Neural cell (in vitro differentiated cells): Measurements from ENCODE around the gene CLEC18B. TPM values are rescaled to one million over a fixed set of nuclear protein-coding genes. Genes with fewer than 3 reads are reported as not detected.
"Not testable (repeated sequence)": the region's sequence is repeated elsewhere in the genome, so short reads cannot be mapped to it uniquely, and the experiment has no call there.

Source experiments
- H2AFZ ChIP-seq: fragments of 200-600, 300-800 bp; sonication (generic), shearing (Covaris generic); 2 replicates; pipeline ENCODE4 v1.6.0; 2014; ENCODE audit warnings: low read depth, mild to moderate bottlenecking, antibody characterized with exemption, low read length, moderate library complexity
- H3F3A ChIP-seq: fragments of 200-600 bp; shearing (Covaris generic); 2 replicates; pipeline ENCODE4 v1.6.1; 2016; ENCODE audit warnings: mild to moderate bottlenecking, moderate library complexity, mixed read lengths, antibody characterized with exemption, low read length; ENCODE audit not compliant: insufficient read depth, poor library complexity, severe bottlenecking
- H3K27ac ChIP-seq: fragments of 200-600, 300-800 bp; sonication (generic), shearing (Covaris generic); 2 replicates; pipeline ENCODE4 v1.5.1; 2014; ENCODE audit warnings: mild to moderate bottlenecking, low read length, moderate library complexity
- H3K27me3 ChIP-seq: fragments of 300-800, 200-600 bp; sonication (generic), shearing (Covaris generic); 2 replicates; pipeline ENCODE4 v1.6.0; 2014; ENCODE audit warnings: mild to moderate bottlenecking, low read depth, low read length, moderate library complexity; ENCODE audit not compliant: insufficient read depth
- H3K36me3 ChIP-seq: fragments of 300-800, 200-600 bp; sonication (generic), shearing (Covaris generic); 2 replicates; pipeline ENCODE4 v1.5.1; 2014; ENCODE audit warnings: mild to moderate bottlenecking, antibody characterized with exemption, low read length, moderate library complexity; ENCODE audit not compliant: insufficient read depth
- H3K4me2 ChIP-seq: fragments of 300-800, 200-600 bp; sonication (generic), shearing (Covaris generic); 2 replicates; pipeline ENCODE4 v1.6.0; 2014; ENCODE audit warnings: mild to moderate bottlenecking, low read length
- H3K4me3 ChIP-seq: fragments of 300-800, 200-600 bp; sonication (generic), shearing (Covaris generic); 2 replicates; pipeline ENCODE4 v1.5.1; 2014; ENCODE audit warnings: mild to moderate bottlenecking, low read length, moderate library complexity
- H3K79me2 ChIP-seq: fragments of 200-600 bp; shearing (Covaris generic); replicated peaks from 2 replicates; pipeline ENCODE4 v1.6.0; 2014; ENCODE audit warnings: mild to moderate bottlenecking, low read length, moderate library complexity; ENCODE audit not compliant: insufficient read depth
- H3K9ac ChIP-seq: fragments of 300-800, 200-600 bp; sonication (generic), shearing (Covaris generic); 2 replicates; pipeline ENCODE4 v1.6.1; 2016; ENCODE audit warnings: mild to moderate bottlenecking, low read length, mixed read lengths
- H3K9me2 ChIP-seq: fragments of 200-600 bp; shearing (Covaris generic); 2 replicates; pipeline ENCODE4 v1.6.1; 2016; ENCODE audit warnings: mild to moderate bottlenecking, low read length, mixed read lengths; ENCODE audit not compliant: insufficient read depth
- H3K9me3 ChIP-seq: fragments of 200-600, 300-800 bp; sonication (generic), shearing (Covaris generic); 2 replicates; pipeline ENCODE4 v1.6.1; 2016; ENCODE audit warnings: mild to moderate bottlenecking, mixed run types, low read length, moderate library complexity, mixed read lengths
- H4K20me1 ChIP-seq: fragments of 200-600 bp; shearing (Covaris generic); 2 replicates; pipeline ENCODE4 v1.6.1; 2016; ENCODE audit warnings: mild to moderate bottlenecking, mixed run types; ENCODE audit not compliant: insufficient read depth
- EP300 ChIP-seq: fragments of 450-650 bp; conservative IDR thresholded peaks from 2 replicates; pipeline ENCODE4 v1.6.1; 2014; ENCODE audit warnings: antibody characterized with exemption, mild to moderate bottlenecking, moderate library complexity; ENCODE audit not compliant: poor library complexity, severe bottlenecking
- EZH2 ChIP-seq: fragments of 200-600, 300-800 bp; shearing (Covaris generic), sonication (generic); IDR thresholded peaks from 2 replicates; pipeline ENCODE4 v1.6.1; 2014; ENCODE audit warnings: antibody characterized with exemption, low read length, borderline replicate concordance, mild to moderate bottlenecking; ENCODE audit not compliant: insufficient read depth, poor library complexity, severe bottlenecking
- MXI1 ChIP-seq: fragments of 450-650 bp; conservative IDR thresholded peaks from 2 replicates; pipeline ENCODE4 v1.6.1; 2014; ENCODE audit warnings: antibody characterized with exemption, mild to moderate bottlenecking; ENCODE audit not compliant: poor library complexity, severe bottlenecking
- POLR2AphosphoS5 ChIP-seq: IDR thresholded peaks from 2 replicates; pipeline ENCODE4 v1.6.1; 2012
- RAD21 ChIP-seq: fragments of 450-650 bp; conservative IDR thresholded peaks from 2 replicates; pipeline ENCODE4 v1.6.1; 2014; ENCODE audit warnings: antibody characterized with exemption, mild to moderate bottlenecking, moderate library complexity
- SMC3 ChIP-seq: fragments of 450-650 bp; conservative IDR thresholded peaks from 2 replicates; pipeline ENCODE4 v1.6.1; 2014; ENCODE audit warnings: antibody characterized with exemption, mild to moderate bottlenecking, moderate library complexity; ENCODE audit not compliant: poor library complexity
- TAF1 ChIP-seq: IDR thresholded peaks from 2 replicates; pipeline ENCODE4 v1.6.1; 2012; ENCODE audit warnings: low read depth
- polyA minus RNA-seq: library from RNA; depleted of rRNA, polyadenylated mRNA; stranded (reverse); fragments of >200 nt; gene quantifications from 2 replicates; pipeline ENCODE4 v1.2.3, GENCODE V29; 2014
- polyA plus RNA-seq: library from polyadenylated mRNA; depleted of rRNA; stranded (reverse); fragments of >200 nt; gene quantifications from 2 replicates; pipeline ENCODE4 v1.2.3, GENCODE V29; 2014
- TF ChIP-seq, protein P1 (sequence below): fragments of 450-650 bp; IDR thresholded peaks from 2 replicates; pipeline ENCODE4 v1.5.1; 2014; ENCODE audit warnings: antibody characterized with exemption, mild to moderate bottlenecking, moderate library complexity; ENCODE audit not compliant: poor library complexity, severe bottlenecking
- TF ChIP-seq, protein P2 (sequence below): IDR thresholded peaks from 2 replicates; pipeline ENCODE4 v1.6.1; 2012; ENCODE audit warnings: borderline replicate concordance

CLEC18B gene
- 1.6 and 3.4 TPM in 2 replicates for polyA plus RNA-seq
- 1.9 TPM in 2 replicates for polyA minus RNA-seq

DNA sequence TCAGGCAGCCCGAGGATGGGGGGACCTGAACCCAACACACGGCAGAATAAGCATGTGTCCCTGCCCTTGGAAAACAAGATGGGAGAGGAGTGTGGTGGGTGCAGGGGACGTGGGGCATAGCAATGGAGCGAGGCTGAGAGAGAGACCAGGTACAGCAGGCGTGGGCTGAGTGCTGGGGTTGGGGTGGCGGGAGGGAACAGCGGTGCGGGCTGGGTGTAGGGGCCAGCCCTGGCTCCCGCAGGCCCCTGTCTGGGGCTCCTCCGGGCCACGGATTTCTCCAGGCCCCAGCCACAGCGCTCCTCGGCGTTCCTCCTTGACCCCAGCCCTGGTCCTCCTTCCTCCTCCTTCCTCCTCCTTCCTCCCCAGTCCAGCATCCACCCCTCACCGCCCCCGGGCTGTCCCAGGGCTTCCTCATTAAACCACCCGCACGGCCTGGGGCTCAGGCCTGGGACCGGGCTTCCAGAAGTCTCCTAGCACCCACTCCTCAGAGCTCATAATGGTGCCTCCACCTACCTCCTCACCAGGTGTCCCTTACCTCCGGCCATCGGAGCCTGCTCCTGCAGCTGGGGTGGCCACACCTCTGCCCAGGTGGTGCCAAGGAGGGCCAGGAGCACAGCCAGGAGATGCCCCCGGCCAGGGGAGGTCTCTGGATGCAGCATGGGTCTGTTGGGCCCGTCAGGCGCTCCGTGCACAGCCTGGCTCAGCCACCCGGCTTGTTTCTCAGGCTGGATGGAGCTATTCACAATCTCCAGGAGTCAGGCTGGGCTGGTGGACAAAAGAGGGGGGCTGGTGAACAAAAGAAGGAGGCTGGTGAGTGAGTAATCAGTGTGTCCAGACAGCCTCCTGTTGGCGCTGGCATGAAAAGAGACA, at the start of gene CLEC18B:
CLEC18B (minus strand) TSS at position 867 of the 870 bp plus-strand sequence; CDS start at position 659, 208 bp downstream.
- H2AFZ ChIP-seq, H3K79me2 ChIP-seq, H3K36me3 ChIP-seq, H3K9ac ChIP-seq, H3K9me2 ChIP-seq, H3K9me3 ChIP-seq, H3K4me3 ChIP-seq, H3K4me2 ChIP-seq, H3F3A ChIP-seq, H3K27me3 ChIP-seq, H3K27ac ChIP-seq, H4K20me1 ChIP-seq: not testable (repeated sequence)

GRCh38 chr16:74469946-74470478, 48.7 kb upstream of the CLEC18B start:
- no peak overlapping the region for H3K4me2 ChIP-seq
- H3K9ac ChIP-seq, result no peak overlapping the region
- H3K27ac ChIP-seq, result no peak overlapping the region
- no peaks in the 10 kb centered on the region for H3K27me3 ChIP-seq
- H3K4me3 ChIP-seq, result no peak overlapping the region
- TF ChIP-seq, protein P1, sequence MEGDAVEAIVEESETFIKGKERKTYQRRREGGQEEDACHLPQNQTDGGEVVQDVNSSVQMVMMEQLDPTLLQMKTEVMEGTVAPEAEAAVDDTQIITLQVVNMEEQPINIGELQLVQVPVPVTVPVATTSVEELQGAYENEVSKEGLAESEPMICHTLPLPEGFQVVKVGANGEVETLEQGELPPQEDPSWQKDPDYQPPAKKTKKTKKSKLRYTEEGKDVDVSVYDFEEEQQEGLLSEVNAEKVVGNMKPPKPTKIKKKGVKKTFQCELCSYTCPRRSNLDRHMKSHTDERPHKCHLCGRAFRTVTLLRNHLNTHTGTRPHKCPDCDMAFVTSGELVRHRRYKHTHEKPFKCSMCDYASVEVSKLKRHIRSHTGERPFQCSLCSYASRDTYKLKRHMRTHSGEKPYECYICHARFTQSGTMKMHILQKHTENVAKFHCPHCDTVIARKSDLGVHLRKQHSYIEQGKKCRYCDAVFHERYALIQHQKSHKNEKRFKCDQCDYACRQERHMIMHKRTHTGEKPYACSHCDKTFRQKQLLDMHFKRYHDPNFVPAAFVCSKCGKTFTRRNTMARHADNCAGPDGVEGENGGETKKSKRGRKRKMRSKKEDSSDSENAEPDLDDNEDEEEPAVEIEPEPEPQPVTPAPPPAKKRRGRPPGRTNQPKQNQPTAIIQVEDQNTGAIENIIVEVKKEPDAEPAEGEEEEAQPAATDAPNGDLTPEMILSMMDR, result no peak
- TF ChIP-seq POLR2AphosphoS5, result no peak
- no peak for TF ChIP-seq EZH2
- TF ChIP-seq SMC3, result no peak
- TF ChIP-seq EP300, result no peak
- no peak for TF ChIP-seq MXI1
- no peak for TF ChIP-seq RAD21
- TF ChIP-seq, protein P2, sequence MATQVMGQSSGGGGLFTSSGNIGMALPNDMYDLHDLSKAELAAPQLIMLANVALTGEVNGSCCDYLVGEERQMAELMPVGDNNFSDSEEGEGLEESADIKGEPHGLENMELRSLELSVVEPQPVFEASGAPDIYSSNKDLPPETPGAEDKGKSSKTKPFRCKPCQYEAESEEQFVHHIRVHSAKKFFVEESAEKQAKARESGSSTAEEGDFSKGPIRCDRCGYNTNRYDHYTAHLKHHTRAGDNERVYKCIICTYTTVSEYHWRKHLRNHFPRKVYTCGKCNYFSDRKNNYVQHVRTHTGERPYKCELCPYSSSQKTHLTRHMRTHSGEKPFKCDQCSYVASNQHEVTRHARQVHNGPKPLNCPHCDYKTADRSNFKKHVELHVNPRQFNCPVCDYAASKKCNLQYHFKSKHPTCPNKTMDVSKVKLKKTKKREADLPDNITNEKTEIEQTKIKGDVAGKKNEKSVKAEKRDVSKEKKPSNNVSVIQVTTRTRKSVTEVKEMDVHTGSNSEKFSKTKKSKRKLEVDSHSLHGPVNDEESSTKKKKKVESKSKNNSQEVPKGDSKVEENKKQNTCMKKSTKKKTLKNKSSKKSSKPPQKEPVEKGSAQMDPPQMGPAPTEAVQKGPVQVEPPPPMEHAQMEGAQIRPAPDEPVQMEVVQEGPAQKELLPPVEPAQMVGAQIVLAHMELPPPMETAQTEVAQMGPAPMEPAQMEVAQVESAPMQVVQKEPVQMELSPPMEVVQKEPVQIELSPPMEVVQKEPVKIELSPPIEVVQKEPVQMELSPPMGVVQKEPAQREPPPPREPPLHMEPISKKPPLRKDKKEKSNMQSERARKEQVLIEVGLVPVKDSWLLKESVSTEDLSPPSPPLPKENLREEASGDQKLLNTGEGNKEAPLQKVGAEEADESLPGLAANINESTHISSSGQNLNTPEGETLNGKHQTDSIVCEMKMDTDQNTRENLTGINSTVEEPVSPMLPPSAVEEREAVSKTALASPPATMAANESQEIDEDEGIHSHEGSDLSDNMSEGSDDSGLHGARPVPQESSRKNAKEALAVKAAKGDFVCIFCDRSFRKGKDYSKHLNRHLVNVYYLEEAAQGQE, result no peak
- no peak for TF ChIP-seq TAF1
- peaks cover 13% of the 10 kb centered on the region for H3K36me3 ChIP-seq
- no peaks in the 10 kb centered on the region for H3K9me3 ChIP-seq
- H3F3A ChIP-seq, result no peaks in the 10 kb centered on the region
- no peaks in the 10 kb centered on the region for H3K9me2 ChIP-seq
- no peak overlapping the region for H2AFZ ChIP-seq
- no peaks in the 10 kb centered on the region for H4K20me1 ChIP-seq
- H3K79me2 ChIP-seq, result no peaks in the 10 kb centered on the region
